Measurements from ENCODE around the gene CLCA1.

Gene CLCA1

DNA sequence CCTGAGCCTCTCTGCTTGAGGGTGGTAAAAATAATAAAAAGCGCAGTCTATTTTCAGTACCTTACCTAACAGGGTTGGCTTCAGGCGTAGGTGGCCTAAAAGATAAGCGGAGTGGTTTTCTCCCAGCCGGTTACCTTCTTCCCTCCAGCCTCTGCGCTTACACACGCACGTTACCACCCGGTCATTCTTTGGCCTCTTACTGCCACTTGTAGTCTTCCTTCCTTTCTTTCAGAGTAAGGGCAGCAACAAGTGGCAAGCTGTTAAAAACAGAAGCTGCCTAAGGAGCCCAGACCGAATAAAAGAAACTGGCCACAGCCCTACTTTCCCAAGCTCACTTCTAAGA, 35.4 kb downstream of the CLCA1 start:
- FAIRE-seq: no peak

DNA sequence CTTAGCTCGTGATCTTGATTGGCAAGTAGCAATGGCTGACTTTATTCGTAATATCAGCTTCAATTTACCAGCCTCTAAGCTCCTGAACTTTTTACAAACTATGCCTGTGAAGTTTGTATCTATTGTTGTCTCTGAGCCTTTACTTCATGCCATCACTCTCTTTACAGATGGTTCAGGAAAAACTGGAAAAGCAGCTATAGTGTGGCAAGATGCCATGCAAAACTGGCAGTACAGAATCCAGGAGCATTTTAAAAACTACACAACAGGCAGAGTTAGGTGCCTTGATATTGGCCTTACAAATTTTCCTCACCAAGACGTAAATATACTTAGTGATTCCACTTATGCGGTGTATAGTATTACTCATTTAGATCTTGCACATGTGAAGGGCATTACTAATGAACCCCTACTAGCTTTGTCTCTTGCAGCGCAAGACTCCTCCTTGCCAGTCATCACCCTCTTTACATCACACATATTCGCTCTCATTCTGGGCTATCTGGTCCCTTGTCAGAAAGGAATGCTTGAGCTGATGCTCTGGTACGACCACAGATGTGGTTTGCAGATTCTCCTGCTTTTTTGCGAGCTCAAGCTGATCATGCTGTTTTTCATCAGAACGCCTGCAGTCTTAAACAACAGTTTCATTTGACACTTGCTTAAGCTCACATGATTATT, 36.3 kb downstream of the CLCA1 start:
- no peak for FAIRE-seq

DNA sequence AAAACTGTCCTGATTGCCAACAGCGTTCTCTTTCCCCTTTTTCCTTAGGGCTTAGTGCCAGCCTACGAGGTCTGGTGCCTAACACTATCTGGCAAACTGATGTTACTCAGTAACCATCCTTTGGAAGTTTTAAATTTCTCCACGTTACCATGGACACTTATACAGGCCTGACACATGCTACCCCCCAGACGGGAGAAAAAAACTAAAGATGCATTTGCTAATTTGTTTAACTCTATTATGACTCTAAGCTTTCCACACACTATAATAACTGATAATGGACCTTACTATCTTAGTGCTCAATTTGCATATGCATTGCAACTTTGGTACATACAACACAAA, 36.8 kb downstream of the CLCA1 start:
- FAIRE-seq: no peak

DNA sequence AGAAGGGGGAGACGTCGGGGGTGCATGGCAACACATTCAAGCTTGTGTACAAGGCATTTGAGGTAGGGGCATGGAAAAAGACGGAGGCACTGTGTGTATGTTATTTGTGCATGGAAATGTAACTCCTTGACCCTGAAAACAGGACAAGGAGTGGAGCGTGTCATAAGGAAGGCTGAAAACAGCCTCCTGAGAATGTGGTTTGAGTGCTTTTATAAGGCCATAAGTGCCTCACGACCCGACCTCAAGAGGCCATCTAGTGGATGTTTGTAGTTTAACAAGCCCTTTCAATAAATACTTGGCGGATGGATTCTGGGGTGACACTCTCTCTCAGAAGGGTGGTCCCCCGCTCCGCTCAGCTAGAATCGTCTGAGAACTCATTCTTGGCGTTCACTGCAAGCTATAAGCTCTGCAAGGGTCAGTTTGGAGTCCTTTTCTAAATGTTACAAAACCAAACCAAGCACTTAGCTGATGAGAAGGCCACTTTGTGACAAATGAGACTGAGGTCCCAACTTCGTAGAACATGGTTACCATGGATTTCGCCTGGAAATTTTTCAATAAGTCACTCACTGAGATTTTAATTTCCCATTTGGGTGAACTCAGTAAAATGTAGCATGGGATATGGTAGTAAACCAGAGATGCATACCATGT, 39.3 kb downstream of the CLCA1 start:
- FAIRE-seq: no peak

DNA sequence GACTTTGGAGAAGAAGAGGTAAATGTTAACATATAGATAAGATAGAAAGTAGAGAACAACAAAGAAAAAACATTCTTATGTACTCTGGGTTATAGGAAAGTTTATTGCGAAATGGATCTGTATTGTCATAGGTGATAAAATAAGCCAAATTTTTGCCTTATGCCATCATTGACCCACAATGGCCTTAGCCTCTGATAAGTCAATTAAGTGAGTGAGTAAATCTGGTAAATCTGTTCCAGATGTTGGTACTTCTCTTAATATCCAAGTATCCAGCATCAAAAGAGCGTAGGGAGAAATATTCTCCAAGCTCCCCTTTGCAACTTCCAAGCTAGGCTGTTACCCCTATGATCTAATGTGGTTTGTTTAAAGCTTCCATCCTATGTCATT, 39.8 kb downstream of the CLCA1 start:
- no peak for FAIRE-seq

DNA sequence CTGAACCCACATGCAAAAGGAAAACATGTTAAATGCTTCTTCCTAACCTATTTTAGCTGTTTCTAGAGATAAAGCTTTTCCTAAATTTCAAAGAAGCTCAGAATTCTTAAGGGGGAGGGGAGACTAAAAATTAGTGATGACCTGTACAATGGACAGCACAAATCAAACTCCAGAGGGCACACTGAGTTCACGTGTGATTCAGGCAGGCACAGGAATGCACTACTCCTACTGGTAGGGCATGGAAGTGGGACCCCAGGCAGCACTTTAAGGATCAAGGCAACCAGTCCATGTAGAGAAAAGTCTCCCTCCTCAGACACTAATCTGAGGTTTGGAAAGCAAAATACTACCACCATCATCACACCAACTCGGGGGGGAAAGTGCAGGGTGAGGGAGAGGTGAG, 46.9 kb downstream of the CLCA1 start:
- FAIRE-seq: no peak

DNA sequence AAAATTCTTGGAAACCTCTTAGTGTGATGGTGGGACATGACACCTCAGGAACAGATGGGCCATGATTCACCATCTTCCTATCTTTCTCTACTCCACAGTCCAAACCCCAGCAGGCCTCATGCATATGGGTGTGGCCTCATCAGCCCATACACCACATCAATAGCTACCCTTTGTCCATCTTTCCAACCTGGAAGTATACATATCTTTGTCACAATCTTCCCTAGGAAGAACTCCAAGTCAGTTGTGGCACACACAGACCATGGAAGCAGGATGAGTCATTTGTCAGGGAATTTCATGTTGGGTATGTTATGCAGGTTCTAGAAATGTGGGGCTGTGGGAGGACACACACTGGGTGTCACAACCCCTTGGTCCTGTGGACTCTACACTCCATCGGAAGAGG, 47.6 kb downstream of the CLCA1 start:
- FAIRE-seq: no peak

DNA sequence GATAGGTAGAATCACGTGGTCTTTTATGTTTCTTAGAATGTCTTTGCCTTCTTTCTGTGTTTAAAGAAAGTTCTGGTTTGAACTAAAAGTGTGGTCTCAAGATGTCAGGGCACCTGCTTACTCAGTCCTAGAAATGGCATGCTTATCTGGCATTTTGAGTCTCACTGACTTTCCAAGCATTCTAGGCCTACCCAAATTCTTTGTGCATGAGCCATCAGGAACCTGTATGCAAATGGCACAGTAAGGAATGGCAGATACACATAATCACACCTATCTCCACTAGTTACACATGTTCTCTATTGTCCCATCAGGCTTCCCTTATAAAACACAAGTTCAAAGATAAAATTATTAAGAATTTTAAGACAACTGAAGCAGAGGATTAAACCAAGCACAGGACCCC, 48.6 kb downstream of the CLCA1 start:
- no peak for FAIRE-seq

DNA sequence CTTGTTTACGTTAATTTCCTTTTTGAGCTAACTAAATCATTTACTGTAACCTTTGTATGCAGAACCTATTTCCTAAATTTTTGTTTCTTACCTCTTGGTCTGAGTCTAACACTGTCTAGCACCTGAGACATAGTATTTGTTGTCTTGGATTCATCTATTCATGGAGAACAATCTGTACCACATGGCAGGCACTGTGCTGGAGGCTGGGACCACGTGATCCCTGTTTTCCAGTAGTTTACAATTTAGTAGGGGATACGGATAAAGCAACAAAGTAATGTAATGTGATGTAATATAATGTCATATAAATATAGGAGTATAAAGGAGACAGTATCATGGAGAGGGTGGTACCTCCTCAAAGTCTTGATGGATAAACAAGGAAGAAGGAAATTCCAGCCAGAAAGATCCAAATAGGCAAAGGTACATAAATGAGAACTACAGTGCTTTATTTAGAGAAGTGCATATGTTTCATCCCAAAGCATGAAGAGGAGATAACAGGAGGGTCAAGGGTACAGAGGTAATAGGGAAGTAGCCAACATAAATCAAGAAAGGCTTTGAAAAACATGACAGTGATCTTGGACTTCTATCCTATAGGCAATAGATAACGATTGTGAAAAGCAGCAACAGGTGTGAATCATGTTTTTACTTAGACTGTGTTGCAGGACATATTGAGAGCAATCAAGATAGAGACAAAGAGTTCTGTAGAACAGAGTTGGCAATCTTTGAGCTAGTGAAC, 52.2 kb downstream of the CLCA1 start:
- FAIRE-seq: no peak

DNA sequence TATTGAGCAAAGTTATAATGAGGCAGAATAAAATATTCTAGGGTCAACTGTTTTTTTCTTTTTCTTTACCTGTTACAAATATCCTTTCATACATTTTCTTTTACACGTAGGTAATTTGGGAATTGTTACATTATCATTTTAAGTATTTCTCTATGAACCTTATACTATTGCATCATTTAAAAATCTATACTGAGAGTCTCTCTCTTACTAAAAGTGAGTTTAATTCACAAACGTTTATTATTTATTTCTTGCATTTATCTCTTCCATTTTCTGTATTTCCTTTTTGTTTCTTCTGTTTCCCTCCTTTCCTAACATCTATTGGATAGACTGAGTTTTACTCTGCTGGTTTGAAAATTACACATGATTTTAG, 52.8 kb downstream of the CLCA1 start:
- no peak for FAIRE-seq

DNA sequence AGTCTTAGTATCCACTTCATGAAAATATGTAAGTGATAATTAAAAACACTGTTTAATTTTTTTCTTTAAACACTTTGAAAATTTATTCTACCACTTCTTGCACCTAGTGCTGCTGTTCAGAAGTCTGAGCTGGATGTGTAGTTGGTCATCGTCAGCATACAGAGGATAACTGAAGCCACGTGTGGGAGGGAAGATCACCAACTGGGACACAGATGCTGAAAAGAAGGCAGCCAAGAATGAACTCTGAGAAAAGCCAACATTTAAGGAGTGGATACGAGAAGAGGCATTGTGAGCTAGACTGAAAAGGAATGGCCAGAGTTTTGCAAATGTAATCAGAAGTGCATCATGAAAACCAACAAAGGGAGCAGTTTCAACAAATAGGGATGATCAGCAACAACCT, 53.5 kb downstream of the CLCA1 start:
- FAIRE-seq: peak; percentile 31

DNA sequence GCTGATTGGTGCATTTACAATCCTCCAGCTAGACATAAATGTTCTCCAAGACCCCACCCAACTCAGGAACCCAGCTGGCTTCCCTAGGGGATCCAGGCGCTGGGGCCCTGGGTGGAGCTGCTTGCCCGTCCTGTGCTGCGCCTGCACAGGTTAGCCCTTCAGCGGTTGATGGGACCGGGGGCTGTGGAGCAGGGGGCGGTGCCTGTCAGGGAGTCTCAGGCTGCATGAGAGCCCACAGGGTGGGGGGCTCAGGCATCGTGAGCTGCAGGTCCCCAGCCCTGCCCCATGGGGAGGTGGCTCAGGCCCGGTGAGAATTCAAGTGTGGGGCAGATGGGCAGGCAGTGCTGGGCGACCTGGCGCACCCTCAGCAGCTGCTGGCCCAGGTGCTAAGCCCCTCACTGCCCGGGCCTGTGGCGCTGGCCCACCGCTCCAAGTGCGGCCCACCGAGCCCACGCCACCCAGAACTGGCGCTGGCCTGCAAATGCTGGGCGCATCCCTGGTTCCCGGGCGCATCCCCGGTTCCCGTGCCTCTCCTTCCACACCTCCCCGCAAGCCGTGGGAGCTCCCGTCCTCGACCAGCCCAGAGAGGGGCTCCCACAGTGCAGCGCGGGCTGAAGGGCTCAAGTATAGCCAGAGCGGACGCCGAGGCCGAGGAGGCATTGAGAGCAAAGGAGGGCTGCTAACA, 55.1 kb downstream of the CLCA1 start:
- FAIRE-seq: no peak

DNA sequence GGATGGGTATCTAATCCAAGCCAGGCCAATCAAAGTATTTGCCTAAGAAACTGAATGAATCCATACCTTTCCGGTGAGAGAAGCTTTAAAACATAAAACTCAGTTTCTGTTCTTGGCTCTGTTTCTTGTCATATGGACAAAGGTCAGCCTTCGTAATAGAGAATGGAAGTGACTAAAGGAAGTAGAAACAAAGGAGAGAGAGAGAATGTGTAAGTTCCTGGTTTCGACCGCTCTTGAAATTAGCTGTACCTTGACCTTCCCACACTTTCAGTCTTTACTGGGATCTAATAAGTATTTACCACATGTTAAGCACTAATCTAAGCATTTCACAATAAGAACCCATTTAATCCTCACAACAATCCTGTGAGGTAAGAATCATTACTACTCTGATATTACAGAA, 58.6 kb downstream of the CLCA1 start:
- FAIRE-seq: no peak

DNA sequence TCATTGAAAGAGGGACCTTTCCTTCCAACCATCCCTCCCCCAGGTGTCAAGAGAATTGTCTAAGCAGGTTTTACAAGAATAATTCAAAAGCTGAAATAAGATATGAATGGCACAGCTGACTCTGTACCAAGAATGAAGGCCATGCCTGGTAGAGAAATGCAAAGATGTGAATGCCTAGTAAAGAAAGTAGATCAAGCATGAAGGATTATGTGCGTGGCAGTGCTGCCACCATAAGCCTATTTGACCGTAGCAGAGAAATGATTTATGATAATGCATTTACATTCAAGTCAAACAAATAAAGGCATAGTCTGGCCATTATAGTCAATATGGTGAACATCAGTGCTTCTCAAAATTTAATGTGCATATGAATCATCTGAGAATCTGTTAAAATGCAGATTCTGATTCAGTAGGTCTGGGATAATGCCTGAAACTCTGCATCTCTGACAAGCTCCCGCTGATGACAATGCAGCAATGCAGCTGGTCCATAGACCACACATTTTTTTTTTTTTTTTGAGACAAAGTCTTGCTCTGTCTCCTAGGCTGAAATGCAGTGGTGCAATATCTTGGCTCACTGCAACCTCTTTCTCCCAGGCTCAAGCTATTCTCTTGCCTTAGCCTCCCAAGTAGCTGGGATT, 61.6 kb downstream of the CLCA1 start:
- FAIRE-seq: no peak

DNA sequence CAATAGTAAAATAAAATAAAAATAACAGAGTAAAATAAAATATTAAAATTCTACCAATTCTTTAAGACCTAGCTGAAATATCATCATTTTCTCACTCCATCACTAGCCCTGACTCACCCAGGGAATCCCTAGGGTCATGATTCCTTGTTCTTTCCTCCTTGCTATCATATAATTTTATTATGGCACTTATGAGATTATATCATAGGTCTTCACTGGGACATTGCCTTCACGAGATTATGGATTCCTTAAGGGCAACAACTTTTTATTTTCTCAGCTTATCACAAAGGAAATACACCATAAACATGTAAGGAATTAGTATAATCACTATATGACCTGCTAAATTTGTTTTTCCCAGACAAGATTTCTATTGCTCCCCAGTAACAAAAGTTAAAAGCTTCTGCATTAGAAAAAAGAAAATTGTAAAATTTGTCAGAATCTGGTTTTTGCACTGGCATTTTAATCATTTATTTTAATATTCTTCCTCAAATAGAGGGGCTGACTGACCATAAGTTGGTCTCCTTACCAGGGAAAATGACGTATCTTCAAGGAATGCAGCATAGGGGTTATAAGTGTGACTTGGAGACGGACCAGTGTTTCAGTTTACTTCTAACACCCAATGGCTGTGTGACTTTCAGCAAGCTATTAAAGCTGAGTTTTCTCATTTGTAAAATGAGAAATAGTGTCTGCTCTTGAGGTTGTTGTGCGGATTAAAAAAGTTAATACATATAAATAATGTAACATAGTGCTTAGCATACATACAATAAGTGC, 69.4 kb downstream of the CLCA1 start:
- no peak for FAIRE-seq

DNA sequence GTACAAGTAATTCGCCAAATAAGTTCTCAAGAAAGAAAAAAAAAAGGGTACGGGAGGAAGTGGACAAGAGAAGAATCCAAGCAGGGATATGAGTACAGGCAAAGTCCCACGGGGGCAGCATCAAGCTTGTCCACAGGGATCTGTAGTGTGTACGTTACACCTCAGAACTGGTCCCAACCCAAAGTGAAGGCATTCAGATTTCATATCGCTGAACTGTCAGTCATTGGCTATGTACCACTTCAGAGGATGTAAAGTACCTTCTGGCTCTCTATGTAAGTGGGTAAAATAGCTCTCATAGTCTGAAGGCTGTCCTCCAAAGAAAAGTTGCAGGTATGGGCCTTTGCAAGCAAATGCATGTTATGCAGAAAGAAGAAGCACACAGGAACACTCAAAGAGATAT, 70.0 kb downstream of the CLCA1 start:
- no peak for FAIRE-seq

DNA sequence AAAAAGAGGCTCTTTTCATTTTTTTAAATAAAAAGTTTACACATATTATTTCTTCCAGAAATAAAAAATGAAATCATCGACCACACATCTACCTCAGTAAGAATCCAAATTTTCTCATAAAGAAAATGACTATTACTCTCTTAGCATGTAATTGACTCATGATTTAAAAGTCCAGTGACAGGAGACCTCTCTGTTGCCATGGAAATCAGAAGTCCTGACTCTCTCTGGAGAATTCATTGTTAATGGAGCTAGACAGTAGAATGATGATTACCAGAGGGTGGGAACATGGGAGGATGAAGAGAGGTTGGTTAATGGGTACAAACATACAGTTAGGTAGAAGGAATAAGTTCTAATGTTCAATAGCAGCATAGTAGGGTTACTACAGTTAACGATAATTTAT, 73.1 kb downstream of the CLCA1 start:
- no peak for FAIRE-seq

DNA sequence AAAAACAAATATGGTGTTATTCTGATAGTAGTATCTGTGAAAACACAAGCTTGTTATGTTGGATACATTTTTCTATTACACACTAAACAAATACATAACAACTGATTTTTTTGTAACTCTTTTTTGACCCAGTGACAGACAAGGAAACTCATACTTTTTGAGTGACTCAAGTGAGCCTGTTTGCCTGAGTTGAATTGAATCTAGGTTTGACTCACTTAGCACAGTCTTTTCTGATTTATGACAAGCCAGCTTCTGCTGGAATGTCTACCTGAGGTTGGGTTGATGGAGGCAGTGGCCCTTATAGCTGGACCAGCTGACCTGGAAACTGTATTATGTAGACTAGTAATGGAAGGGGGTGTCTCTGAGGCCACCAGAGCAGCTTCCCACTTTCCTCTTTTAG, 73.9 kb downstream of the CLCA1 start:
- no peak for FAIRE-seq

DNA sequence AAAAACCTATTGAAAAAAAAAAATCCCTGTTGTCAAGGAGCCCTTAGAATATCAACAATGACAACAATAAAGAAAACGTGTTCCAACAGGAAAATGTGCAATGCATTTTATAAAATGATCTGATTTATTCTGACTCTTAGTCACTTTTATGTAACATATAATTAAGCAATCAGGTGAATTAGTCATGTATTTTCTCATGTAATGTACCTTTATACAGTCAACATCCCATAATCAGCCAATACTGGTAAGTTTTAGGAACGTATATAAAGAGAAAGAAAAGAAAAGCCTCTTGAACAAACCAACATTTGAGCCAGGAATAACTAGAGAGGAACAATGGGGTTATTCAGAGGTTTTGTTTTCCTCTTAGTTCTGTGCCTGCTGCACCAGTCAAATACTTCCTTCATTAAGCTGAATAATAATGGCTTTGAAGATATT, 78.1 kb downstream of the CLCA1 start, which contains the start of gene CLCA4:
Gene CLCA4, plus strand, starts transcription at position 292 of the 435 bp plus-strand sequence. Its CDS starts 42 bp downstream, at position 334.
- no peak for FAIRE-seq

DNA sequence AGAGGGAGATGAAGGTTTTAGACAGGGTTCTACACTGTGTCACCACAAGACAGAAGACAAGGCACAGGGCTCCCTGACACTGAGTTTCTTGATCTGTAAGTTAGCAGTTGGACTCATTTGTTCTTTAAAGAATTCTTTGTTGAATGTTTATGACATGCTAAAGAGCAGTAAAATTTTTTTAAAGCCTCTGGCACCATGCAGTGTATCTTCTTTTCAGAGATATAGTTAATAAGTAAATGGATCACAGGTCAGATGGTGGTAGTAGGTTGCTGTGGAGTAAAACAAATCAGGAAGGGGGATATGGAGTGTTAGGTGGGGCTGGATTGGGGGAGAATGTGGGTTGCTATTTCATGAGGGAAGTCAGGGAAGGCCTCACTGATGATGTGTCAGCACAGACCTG, 80.1 kb downstream of the CLCA1 start:
- no peak for FAIRE-seq
